Pancreas (tissue), 10 donors: ENCODE measurements around the gene PROC. TPM values are rescaled to one million over a fixed set of nuclear protein-coding genes. Genes with fewer than 3 reads are reported as not detected.

ENCODE experiments used
- ATAC-seq, 4 donors: fragments of 200-7000 bp; cut with Tn5 transposase; one replicate each; pipeline versions ENCODE4 v1.8.0 to v1.9.1; 2020; ENCODE audit warnings: mild to moderate bottlenecking in 4 of 4, moderate library complexity in 4 of 4
- DNase-seq, 6 donors: peaks; one replicate each; pipeline ENCODE4 v3.0.0-alpha.2; 2020
- FAIRE-seq: peaks from 2 replicates; lab custom pipeline; 2012; peaks lifted over from hg19 to GRCh38; lab: Jason Lieb, UNC
- H3K27ac ChIP-seq, 4 donors: fragments of 200-600 bp; sonication (generic); 1 replicate in 3 of 4; 2 replicates in 1 of 4; pipeline versions ENCODE4 v1.5.0 to v1.8.0; 2020
- H3K27me3 ChIP-seq, 4 donors: fragments of 200-600 bp; one replicate each; pipeline ENCODE4 v1.8.0; 2021
- H3K36me3 ChIP-seq, 3 donors: fragments of 200-600 bp; sonication (generic) in 1 of 3; one replicate each; pipeline versions ENCODE4 v1.5.0 to v1.8.0; 2020 to 2021
- H3K4me1 ChIP-seq, 3 donors: fragments of 200-600 bp; one replicate each; pipeline ENCODE4 v1.8.0; 2021
- H3K4me3 ChIP-seq, 4 donors: fragments of 200-600 bp; sonication (generic) in 2 of 4; one replicate each; pipeline versions ENCODE4 v1.5.0 to v1.8.0; 2020 to 2021
- H3K9me3 ChIP-seq, 4 donors: fragments of 200-600 bp; one replicate each; pipeline ENCODE4 v1.8.0; 2021
- WGBS, 2 donors: extraction: QIAGEN DNeasy Blood & Tissue Kit; methylation state at CpG; one replicate each; pipeline ENCODE4 v1.1.7; 2013; 5-methylcytosine and 5-hydroxymethylcytosine counted together
- intact Hi-C, 3 donors: fragments of 100-400 bp; cut with DNase I; formaldehyde crosslinking; loops; one replicate each; pipeline versions ENCODE4 v1.11.1 to v1.14.2; 2022
- polyA plus RNA-seq, 2 donors: library from polyadenylated mRNA; stranded (reverse); fragments of 200-250 nt; gene quantifications; one replicate each; pipeline ENCODE4 v1.2.3, GENCODE V29; 2013
- total RNA-seq, 6 donors: library from RNA; stranded (reverse); fragmentation: NEBNext Ultra II Directional in 4 of 6; extraction: Animal tissue kit (Norgen Biotek cat#: 25700) in 4 of 6; gene quantifications; one replicate each; pipeline versions ENCODE4 v1.2.1 to v1.2.4, GENCODE V29; 2021 to 2023
- TF ChIP-seq, protein P1 (sequence below), 4 donors: fragments of 200-600 bp; sonication (generic) in 3 of 4; IDR thresholded peaks; one replicate each; pipeline versions ENCODE4 v1.5.0 to v1.8.0; 2021; ENCODE audit warnings: antibody characterized with exemption in 4 of 4
- donor health status: healthy with polysubstance abuse.
- donor health status: DM: no; HTN: no; CAD: no; lungs with moderate emphysema.
- donor health status: DM: no; HTN: no; CAD: no.
- donor health status: control.
- donor health status: control.
- donor health status: Bipolar disorder and iron deficiency.
- donor health status: DM: yes; HTN: yes; CAD: no.
- donor health status: DM: no; HTN: no; CAD: no.
- donor health status: DM: no; HTN: no; CAD: no.
- donor health status: DM: yes; HTN: yes; CAD: no.

PROC gene
- total and polyA plus RNA-seq, 8 donors: 0.26 to 3.2 (median 0.86) TPM; not detected in 3

DNA sequence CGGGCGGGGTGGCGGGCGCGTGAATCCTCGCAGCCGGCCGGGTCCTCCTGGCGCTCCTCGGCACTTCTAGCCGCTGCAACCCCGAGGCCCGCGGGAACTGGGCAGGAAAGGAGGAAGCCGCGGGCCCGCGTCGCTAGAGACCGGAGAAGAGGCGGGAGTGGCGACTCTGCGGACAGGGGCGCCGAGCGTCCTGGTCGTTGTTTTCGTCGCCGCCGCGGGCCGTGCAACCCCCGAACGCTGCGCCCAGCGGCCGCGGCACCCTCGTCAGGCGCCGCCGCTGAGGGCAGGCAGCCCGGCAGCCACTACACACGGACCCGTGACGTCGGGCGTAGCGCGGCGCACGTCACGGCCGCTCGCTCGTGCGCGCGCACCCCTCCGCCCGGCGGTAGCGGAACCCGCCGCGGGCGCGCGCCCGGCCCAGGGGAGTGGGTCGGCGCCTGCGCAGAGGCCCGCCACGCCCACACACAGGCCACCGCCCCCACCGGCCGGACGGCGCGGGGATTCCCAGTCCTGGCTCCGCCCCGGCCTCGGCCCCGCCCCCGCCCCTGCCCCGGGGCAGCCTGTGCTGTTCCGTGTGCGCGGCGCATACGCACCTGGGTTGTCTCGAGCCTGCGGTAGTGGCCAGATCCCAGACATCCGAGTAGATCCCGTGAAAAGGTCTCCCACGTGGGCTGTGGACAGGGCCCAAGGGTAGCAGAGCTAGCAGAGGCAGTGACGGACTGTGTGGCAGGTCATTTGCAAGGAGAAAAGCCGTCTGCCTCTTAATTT is 30.4 kb upstream of the PROC start, which contains the start of gene MAP3K2:
MAP3K2 (minus strand) TSS at position 321 of the 768 bp plus-strand sequence. CDS start 44,846 bp downstream, outside the sequence.
- 0 to 1% methylated on average over 70 to 100 of the region's 100 CpGs for WGBS, 2 donors
- Histone ChIP-seq H3K9me3 (no peaks in the 10 kb centered on the region), H3K36me3 (no peaks in the 10 kb centered on the region), H3K27me3 (no peaks in the 10 kb centered on the region), H3K27ac (peak within 1 kb of the TSS; percentile 100), H3K4me1 (peaks cover 0 to 32% (median 29%) of the 10 kb centered on the region in 3 donors), H3K4me3 (peak within 1 kb of the TSS; percentile 58 to 99 (median 94))
- ATAC-seq (peak; percentile 89 to 94 (median 90)), DNase-seq (peak; percentile 91 to 99 (median 96)), FAIRE-seq (no peak)
- intact Hi-C loops: no loop called here
- TF ChIP-seq, protein P1, sequence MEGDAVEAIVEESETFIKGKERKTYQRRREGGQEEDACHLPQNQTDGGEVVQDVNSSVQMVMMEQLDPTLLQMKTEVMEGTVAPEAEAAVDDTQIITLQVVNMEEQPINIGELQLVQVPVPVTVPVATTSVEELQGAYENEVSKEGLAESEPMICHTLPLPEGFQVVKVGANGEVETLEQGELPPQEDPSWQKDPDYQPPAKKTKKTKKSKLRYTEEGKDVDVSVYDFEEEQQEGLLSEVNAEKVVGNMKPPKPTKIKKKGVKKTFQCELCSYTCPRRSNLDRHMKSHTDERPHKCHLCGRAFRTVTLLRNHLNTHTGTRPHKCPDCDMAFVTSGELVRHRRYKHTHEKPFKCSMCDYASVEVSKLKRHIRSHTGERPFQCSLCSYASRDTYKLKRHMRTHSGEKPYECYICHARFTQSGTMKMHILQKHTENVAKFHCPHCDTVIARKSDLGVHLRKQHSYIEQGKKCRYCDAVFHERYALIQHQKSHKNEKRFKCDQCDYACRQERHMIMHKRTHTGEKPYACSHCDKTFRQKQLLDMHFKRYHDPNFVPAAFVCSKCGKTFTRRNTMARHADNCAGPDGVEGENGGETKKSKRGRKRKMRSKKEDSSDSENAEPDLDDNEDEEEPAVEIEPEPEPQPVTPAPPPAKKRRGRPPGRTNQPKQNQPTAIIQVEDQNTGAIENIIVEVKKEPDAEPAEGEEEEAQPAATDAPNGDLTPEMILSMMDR (IDR thresholded peaks at IDR 0.05): no peak

DNA sequence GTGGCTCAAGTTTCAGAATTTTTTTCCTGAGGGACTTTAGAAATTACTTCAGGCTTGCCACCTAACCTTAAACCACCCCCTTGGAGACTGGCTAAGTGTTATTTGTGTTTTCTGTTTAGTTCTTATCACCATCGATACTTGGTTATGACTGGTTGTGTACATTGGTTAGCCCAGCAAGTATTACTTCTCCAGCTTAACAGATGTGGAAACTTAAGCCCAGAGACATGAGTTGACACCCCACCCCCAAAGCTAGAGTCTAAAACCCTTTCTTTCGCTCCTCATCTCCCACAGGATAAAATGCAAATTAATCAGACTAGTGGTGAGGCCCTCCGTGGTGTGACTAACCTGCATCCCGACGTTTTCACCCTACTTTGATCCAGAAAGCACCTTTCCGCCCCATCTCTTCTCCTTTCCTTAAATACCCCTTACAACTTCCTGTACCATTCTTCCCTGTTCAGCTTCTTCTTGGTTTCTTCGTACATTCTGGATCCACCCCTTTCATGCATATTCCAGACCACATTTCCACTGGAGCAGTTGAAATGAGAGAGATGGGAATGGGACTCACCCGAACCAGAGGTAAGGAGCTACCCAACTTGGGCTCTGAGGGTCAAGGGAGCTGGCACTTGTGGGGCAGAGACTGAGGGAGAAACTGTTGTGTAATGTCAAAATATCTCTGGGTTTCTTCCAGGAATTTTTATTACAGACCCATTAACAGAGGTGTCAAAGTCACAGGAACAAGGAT is 29.6 kb upstream of the PROC start:
- ATAC-seq (peak; percentile 7 to 18 (median 14)), DNase-seq (no peak), FAIRE-seq (no peak)
- intact Hi-C loops: no loop called here
- Histone ChIP-seq H3K9me3 (no peaks in the 10 kb centered on the region), H3K27ac (peak overlapping the region; percentile 100), H3K36me3 (no peaks in the 10 kb centered on the region), H3K27me3 (no peaks in the 10 kb centered on the region), H3K4me1 (peaks cover 0 to 32% (median 29%) of the 10 kb centered on the region in 3 donors), H3K4me3 (peak overlapping the region in 3 of 4 donors; percentile 6 to 97 (median 92))
- WGBS, 2 donors: 32 to 35% methylated on average over 8 of the region's 8 CpGs
- TF ChIP-seq, protein P1 (IDR thresholded peaks at IDR 0.05): no peak

DNA sequence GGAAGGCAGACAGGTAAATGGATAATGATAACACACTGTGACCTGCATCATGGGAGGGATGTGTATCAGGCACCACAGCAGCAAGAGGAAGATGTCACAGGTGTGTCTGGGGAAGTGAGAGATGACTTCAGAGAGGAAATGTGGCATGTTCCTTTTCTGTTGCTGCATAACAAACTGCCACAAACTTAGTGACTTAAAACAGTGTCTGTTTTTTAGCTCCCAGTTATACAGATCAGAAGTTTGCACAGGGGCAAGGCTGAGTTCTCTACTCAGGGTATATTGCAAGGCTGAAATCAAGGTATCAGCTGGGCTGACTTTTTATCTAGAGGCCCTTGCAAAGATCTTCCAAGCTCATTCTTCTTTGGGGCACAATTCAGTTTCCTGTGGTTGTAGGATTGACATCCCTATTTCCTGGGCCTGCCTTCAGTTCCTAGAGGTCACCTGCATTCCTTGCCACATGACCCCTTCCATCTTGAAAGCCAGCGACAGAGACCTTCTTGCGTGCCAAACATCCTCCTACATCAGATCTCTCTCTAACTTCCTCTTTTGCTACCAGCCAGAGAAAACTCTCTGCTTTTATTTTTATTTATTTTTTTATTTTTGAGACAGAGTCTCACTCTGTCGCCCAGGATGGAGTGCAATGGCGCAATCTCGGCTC is 28.3 kb upstream of the PROC start:
- TF ChIP-seq, protein P1 (IDR thresholded peaks at IDR 0.05): no peak
- Histone ChIP-seq H3K27me3 (no peaks in the 10 kb centered on the region), H3K4me1 (peaks cover 0 to 32% (median 29%) of the 10 kb centered on the region in 3 donors), H3K36me3 (no peaks in the 10 kb centered on the region), H3K27ac (no peak overlapping the region), H3K4me3 (no peak overlapping the region), H3K9me3 (no peaks in the 10 kb centered on the region)
- 83 to 84% methylated on average over 5 of the region's 5 CpGs for whole genome bisulfite sequencing, 2 donors
- ATAC-seq: no peak
- intact Hi-C loops: no loop called here
- no peak for DNase-seq
- FAIRE-seq: no peak

DNA sequence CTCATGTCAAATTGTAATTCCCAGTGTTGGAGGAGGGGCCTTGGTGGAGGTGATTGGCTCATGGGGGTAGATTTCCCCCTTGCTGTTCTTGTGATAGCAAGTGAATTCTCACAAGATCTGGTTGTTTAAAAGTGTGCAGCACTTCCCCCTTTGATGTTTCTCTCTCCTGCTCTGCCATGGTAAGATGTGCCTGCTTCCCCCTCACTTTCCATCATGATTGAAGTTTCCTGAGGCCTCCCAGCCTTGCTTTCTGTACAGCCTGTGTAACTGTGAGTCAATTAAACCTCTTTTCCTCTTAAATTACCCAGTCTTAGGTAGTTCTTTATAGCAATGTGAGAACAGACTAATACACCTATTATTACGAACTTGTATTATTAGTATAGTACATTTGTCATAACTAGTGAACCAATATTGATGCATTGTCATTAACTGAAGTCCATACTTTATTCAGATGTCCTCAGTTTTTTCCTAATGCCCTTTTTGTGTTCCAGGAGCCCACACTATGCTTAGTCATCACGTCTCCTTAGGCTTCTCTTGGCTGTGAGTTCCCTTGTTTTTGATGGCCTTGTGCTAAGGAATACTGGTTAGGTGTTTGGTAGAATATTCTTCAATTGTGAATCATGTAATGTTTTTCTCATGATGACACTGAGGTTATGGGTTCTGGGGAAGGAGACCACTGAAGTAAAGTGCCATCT is 25.9 kb upstream of the PROC start:
- FAIRE-seq (no peak), ATAC-seq (no peak), DNase-seq (no peak)
- Histone ChIP-seq H3K27ac (no peak overlapping the region), H3K36me3 (no peaks in the 10 kb centered on the region), H3K27me3 (no peaks in the 10 kb centered on the region), H3K4me3 (no peak overlapping the region), H3K4me1 (peaks cover 0 to 17% (median 12%) of the 10 kb centered on the region in 3 donors), H3K9me3 (no peaks in the 10 kb centered on the region)
- TF ChIP-seq, protein P1 (IDR thresholded peaks at IDR 0.05): no peak
- 84 to 92% methylated on average over 2 of the region's 2 CpGs for WGBS, 2 donors
- intact Hi-C loops: no loop called here
